OCI-LY7 (cell line): Measurements from ENCODE around the gene GPR61.
A peak's percentile ranks its signal among the peaks of the same experiment; 100 is the strongest.

Experiments
- EZH2phosphoT487 ChIP-seq: fragments of 200-600 bp; sonication (generic); IDR thresholded peaks from 2 replicates; pipeline ENCODE4 v1.6.1; 2018; ENCODE audit warnings: low read depth, borderline replicate concordance, mild to moderate bottlenecking, mixed run types, antibody characterized with exemption, low read length, moderate library complexity, mixed read lengths
- TF ChIP-seq, protein P1 (sequence below): fragments of 200-600 bp; sonication (generic); conservative IDR thresholded peaks from 2 replicates; pipeline ENCODE4 v1.5.1; 2014; ENCODE audit warnings: mild to moderate bottlenecking, antibody characterized with exemption, low read length, moderate library complexity, mixed read lengths

DNA sequence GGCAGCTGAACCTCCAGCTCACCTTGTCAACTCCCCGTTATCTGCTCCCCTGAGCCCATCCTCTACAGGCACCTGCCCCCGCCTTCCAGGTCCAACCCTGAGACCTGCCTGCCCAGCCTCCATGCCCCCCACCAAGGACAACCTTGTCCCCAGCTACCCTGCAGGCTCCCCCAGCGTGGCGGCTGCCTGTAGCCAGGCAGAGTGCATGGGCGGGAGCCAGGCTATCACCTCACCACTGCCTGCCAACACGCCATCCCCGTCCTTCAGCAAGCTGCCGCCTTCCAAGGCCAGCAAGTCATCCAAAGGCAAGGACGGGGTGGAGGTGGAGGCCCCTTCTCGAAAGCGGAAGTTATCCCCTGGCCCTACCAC, 48.8 kb upstream of the GPR61 start:
- TF ChIP-seq, protein P1, sequence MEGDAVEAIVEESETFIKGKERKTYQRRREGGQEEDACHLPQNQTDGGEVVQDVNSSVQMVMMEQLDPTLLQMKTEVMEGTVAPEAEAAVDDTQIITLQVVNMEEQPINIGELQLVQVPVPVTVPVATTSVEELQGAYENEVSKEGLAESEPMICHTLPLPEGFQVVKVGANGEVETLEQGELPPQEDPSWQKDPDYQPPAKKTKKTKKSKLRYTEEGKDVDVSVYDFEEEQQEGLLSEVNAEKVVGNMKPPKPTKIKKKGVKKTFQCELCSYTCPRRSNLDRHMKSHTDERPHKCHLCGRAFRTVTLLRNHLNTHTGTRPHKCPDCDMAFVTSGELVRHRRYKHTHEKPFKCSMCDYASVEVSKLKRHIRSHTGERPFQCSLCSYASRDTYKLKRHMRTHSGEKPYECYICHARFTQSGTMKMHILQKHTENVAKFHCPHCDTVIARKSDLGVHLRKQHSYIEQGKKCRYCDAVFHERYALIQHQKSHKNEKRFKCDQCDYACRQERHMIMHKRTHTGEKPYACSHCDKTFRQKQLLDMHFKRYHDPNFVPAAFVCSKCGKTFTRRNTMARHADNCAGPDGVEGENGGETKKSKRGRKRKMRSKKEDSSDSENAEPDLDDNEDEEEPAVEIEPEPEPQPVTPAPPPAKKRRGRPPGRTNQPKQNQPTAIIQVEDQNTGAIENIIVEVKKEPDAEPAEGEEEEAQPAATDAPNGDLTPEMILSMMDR, result peak; percentile 39; the same call in 1 of the 2 replicates
- TF ChIP-seq EZH2phosphoT487, result no peak
